Measurements from ENCODE around the gene PODN.

PODN gene

DNA sequence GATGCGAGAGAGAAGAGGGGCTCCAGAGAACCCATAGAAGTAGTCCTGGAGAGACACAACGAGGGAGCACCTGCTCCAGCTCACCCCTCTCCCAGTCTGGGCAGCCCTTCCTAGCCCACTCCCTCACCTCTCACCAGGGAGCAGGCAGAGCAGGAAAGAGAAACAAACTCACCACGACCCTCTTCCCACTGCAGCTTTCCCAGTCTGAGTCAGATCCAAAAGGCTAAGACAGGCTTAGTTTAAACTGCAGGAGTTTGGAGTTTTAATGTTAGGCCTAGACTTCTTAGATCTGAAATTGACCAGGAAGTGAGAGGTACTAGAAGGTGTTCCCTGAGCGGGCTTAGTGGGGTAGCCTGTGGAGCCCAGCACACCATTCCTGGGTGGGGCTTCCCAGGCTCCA lies 50.8 kb downstream of the PODN start:
- no peak for DNase-seq

DNA sequence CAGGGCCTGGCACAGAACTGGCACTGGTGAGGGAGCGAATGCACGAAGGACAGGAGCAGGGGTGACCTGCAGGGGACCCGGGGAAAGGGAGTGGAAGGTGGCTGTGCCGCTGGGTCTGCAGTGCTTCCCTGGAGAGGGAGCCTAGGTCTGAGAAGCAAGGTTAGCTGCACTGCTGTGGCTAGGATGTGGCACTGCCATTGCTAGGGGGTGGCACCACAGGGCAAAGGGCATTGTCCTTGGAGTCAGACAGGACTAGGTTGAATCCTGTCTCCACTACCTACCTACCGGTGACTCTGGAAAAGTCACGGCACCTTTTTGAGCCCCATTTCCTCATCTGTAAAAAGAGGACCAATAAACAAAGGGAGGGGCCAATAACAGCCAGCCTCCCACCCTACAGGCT lies 52.1 kb downstream of the PODN start:
- DNase-seq = no peak

DNA sequence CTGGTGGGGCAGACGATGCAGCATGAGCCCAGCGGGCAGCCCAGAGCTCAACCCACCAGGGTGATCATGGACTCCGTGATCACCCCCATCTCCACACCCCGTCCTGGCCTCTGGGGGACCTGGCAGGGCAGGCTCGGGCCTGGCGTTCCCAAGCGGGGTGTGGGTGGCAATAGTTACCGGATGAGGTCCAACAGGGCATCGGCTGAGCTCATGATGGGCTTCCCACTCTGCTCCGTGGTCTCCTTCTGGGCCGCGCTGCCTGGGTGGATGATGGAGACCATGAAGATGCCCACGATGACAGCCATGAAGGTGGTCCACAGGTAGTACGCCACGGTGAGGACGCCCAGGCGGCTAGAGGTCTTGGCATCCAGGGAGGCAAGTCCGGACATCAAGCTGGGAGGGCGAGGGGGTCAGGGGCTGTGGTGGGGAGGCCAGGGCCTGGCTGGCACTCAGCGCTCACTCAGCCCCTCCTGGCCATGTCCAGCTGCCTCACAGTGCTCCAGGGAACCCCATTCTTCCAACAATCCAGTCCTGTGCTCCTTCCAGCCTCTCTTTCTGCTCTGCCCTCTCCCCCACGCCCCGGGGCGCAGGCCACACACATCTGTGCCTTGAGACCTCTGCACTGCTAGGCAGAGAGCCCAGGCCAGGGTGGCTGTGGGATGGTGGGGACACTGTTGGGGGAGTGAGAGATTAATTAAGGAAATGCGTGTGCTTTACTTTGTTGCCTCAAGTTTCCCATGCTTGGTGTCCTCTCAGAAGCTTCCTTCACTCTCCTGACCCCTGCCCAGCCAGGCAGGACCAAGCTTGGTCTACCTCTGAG lies 52.8 kb downstream of the PODN start:
- DNase-seq = no peak

DNA sequence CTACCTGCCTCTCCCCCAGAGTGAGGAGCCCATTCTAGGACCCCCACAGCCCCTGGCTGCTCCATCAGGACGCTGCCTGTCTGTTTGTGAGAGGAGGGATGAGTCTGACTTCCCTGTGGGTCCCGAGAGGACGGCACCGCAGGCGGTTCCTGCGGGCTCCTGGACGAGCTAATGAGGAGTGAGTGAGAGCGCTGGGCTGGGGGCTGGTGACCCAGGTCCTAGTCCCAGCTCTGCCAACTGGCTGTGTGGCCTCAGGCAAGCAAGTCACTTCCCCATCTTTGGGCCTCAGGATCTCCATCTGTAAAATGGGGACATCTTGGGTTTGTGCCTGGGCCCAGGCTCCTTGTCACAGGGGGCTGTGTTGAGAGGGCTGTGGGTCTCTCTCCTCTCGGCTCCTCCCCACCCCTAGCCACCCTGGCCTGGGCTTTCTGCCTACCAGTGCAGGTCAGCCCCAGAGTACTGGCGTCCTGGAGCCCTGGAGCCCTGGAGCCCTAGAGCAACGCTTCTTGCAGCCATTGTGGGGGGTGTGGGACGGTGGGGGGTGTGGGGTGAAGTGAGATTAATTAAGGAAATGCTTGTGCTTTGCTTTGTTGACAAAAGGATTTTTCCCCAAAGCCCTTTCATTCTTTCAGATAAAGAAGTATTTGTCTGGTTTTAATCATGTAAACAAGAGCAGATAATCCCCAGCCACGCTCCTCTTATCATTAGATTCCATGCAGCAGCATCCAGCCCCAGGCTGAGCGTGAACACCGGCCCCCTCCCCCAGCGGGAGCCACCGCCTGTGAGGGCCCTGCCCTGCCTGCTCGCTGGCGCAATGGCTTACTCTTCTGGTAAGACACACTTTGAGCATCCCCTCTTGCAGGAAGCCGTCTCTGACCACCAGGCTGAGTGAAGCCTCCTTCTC lies 53.6 kb downstream of the PODN start:
- peak in 1 of 51 donors; percentile 3 for DNase-seq

DNA sequence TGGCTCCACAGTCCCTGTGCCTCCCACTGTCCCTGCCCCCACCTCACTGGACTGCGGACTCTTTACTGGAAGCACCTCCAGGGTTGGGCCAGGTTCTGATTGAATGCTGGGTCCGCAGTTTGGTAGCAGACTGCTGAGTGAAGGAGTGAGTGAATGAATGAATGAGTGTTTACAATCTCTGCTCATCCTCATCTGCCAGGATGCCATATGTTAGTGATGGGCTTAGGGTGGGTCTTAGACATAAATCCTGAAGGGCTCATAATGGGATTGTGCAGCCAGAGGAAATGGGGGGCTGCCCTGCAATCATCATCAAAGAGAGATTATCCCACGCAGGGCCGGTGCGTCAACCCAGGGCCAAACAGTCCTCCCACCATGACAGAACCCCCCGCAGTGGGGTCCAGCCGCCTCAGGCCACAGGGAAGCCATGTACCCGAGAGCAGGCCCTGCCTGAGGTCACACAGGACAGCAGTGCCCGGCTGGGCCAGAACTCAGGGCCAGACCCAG lies 54.3 kb downstream of the PODN start:
- no peak for DNase-seq

DNA sequence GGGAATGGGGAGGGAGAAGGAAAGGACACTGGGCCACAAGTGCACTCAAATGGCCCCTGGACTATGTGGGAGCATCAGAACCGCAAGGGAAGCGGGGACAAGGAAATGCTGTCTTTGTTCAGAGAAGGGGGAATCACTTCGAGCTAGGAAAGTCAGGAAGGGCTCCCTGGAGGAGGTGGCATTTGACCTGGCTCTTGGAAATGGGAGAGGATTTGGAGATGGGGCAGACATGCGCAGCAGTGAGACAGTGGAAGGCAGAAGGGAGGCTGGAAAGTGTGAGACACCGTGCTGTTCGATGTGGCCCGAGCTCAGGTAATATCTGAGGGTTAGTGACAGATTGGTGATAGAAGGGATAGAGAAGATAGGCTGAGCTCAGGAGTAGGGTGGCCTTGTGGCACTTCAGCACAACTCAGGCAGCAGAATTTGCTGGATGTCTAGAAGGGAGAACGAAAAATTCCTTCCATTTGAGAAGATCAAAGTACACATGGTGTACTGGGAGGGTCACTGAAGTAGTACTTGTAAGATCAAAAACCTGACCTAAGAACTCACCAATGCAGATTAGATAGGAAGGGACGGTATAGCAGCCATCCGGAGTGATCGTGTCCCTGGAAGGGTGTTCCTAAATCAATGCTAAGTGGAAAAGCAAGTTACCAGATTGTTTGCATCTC lies 55.1 kb downstream of the PODN start:
- DNase-seq = no peak

DNA sequence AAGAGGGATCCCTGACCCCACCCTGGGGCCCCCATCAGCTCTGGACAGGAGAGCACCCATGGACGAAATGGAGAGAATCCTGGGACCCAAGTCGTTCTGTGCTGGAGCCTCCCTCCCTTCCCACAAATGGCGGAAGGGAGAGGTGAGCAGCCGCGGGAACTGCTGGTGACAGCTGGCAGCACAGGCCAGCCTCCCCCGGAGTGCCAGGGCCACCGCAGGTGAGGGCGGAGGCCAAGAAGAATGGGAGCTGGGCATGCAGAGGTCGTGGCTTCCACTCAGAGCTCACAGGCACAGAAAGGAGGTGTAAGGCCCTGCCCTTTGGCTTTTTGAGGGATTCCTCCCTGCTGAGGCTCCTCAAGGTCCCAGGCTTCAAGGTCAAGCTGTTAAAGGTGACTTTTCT lies 55.8 kb downstream of the PODN start:
- no peak for DNase-seq

DNA sequence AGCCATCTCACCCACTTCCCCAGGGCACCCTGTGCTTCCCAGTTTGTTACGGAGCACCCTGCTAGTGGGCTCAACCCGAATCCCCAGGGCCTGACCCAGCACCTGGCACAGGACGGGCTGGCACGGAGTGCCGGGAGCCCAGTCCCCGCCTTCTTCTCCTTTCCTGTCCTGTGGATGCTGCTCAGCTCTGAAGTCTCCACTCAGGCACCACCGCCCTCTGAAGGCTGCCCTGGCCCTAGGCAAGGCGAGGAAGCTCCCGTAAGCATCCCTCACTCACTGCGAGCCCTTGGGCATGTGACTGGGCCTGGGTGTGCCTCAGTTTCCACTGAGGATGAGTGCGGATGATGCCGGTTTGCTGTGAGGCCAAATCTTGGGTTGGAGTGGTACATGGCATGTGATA lies 58.6 kb downstream of the PODN start:
- no peak for DNase-seq

DNA sequence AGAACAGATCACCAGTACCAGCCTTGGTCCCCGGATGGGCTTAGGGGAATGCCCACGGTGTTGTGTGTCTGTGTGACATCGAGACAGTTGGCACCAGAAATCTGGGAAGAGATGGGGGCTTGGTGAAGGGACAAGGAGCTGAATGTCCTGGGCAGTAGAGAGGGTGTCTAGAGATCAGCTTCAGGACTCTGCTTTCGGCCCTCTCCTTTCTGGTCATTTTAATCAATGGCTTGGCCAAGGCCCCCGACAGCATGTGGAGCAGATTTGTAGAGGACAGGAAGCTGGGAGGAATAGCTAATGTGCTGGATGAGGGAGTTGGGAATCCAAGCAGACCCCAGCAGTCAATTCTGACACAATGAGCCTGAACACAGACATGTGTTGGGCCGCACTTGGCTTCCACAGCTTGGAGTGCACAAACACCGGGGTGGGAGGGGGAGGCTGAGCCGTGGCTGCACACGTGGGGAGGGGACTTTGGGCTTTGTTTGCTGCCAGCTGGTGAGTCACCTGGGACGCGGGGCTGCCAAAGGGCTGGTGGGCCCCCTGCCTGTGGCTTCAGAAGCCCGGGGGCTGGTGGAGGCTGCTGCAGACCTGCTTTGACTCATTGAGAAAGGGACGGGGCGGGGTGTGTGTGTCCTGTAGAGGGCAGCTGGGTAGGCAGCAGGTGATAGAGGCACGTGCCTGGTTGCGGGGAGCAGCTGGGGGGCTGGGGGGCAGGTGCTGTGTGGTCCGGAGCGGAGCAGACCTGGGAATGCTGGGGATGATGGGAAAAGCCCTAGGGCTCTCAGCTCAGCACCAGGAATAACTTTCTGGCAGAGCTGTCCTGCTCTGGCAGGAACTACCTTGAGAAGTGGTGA lies 59.5 kb downstream of the PODN start:
- DNase-seq = peak in 5 of 51 donors; percentile 5 to 28 (median 9)

DNA sequence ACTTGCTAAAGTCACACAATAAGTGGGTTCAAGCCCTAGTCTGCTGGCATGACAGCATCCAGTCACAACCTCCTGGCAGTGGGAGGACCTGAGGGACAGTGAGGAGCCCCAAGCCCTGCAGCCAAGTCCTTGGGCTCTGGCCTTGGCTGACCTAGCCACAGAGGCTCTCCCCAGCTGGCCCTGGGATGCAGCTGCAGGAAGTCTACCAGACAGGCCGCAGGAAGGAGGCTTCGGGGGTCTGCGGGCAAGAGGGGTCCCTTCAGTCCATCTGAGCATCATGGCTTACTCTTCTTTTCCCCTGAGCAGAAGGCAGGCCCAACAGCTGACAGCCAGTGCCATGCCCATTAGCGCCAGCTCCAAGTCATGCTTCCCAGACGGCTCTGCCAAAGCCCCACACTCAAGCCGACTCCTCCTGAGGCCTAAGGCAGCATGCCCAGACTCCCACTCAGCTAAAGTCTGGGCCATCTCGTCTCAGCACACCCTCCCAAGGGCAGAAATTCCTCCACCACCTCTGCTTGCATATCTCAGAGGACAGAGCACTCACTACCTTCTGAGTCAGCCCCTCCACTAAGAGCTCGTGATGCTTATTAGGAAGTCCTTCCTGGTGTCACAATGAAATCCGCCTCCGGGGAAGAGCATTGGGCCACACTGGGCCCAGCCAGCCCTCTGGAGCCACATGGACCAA lies 60.3 kb downstream of the PODN start:
- peak in 2 of 51 donors; percentile 4 to 14 for DNase-seq

DNA sequence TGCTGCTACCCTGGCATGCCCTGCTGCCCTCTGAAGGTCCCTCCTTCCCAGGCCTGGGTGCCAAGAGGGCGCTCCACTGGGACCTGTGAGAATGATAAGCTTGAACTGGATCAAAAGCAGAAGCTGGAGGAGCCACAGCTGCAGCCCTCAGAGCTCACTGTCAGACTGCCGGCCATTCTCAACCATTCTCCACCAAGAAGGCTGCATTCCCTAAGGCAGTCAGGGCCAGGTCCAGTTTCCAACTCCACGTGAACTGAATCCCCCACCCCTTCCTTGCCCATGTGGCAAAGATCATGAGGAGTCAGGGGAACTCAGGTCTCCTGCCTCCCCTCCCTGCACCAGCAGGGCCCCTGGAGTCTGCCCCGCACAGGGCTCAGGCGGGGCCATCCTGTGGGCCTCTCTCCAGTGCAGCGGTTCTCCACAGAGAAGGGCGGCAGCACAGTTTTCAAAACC lies 61.0 kb downstream of the PODN start:
- DNase-seq = no peak

DNA sequence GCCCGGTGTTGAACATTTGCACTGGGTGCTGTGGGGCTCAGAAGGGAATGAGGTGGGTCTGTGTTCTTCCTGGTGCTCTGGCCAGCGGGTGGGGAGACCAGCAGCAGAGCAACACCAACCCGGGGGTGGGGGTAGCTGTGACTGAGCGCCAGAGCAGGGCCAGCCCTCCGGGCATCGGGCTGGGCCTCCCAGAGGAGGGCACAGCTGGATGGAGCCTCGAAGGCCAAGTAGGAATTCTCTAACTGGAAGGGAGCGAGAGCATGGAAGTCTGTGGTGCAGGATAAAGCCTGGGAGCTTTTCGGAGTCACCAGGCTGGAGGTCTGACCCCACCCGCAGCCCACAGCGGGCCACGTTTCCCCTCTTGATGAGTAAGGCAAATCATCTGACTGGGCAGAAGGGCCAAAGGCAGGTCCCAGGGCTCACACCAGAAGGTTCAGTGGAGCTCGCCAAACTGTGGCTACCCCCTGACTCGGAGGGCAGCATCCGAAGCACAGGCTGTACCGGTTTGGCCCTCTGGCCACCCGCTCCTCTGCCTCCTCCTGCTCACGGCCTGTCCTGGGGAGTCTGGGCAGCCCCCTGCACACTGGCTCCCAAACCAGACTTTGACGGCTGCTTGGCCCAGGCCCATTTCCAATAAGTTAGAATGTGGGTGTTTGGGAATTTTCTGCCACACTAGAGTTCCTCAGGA lies 61.6 kb downstream of the PODN start:
- DNase-seq = no peak

DNA sequence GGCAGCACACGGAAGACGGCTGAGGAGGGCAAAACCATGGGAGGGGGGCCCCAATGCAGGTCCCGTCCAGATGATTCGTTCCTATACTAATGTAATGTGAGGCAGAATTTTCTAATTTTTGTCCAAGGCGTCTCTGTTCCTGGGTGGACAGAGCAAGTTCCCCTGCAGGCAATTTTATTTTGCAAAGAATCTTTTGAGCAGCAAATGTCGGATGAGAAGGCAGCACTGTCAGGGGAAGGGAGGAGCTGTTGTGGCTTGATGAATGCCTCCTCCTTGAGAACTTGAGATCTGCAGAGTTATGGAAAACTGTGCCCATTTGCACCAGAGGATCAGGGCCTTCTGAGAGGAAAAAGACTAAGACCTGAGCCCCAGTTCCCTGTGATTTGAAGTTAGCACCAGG lies 63.1 kb downstream of the PODN start:
- no peak for DNase-seq

DNA sequence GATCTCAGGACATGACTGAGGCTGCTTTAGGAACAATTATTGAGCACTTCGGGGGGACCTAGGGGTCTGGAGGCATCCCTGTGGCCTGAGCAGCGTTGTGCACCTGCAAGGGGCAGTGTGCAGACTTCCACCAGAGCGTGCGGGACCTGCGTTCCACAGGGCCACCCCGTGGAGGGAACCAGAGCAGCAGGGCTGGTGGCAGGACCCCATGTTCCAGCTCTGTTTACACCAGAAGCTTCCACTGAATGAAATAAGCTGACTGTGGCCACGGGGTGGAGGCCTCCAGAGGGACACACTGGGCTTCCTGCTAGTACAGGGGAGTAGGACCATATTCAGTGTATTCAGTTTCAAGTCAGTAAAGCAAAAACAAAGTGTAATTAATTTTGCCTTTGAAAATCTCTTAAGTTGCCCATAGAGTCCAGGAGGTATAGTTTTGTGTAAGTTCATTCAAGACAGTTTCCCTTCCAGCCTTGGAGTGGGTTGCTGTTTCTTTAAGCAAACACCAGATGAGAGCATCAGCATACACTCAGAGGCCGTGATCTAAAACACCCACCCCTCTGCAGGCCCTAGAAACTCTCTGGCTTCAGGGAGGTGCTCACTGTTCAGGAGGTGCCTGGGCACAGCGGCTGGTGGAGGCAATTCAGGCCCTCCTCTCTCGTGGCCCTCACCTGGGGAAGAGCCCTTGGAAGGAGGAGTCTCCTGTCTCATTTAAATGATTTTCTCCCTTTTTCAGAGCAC lies 63.8 kb downstream of the PODN start:
- DNase-seq = no peak

DNA sequence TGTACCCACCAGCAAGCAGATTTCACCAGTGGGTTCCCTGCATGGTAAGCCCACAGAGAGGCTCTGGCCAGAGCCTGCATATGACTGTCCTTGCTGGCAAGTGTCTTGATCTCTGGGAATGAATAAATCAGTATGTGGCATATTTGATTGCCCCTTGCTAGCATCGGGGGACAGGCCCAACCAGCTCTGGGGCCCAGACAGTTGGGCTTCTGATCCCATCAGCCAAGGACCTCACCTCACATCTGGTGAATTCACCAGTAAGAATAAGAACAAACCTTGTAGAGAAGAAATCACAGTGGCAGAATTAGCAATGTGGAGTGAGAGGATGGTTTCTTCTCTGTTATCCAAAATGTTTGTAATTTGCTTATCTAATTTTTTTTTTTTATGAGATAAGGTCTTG lies 64.5 kb downstream of the PODN start:
- DNase-seq = no peak

DNA sequence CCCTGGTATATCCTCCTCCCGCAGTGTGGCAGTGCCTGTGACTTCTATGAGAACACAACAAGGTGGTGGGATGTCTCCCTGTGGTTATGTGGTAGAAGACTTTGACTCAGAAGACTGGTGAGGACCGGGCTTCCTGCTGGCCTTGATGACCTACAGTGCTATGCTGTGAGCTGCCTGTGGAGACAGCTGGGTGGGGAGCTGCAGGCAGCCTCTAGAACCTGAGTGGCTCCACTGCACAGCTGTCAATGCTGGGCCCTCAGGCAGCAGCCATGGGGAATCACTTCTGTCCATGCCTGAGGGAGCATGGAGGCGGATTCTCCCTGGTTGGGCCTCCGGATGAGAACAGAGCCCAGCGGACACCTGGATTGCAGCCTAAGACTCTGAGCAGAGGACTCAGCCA lies 65.5 kb downstream of the PODN start:
- DNase-seq = no peak

DNA sequence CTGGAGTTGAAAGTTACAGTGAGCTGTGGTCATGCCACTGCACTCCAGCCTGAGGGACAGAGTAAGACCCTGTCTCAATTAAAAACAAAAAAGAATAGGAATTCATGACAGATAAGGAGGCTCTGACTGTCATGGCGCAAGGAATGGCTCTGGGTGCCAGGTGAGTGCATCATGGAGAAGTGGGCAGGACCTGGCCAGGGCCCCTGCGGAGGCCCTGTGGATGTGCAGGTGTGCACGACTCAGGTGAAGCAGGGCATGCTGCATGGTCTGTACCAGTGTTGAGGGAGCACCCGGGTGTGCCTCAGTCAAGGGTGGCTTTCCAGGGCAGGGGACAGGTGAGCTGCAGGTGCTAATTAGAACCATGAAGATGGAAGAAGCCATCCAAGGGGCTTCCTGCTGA lies 66.4 kb downstream of the PODN start:
- DNase-seq = no peak

DNA sequence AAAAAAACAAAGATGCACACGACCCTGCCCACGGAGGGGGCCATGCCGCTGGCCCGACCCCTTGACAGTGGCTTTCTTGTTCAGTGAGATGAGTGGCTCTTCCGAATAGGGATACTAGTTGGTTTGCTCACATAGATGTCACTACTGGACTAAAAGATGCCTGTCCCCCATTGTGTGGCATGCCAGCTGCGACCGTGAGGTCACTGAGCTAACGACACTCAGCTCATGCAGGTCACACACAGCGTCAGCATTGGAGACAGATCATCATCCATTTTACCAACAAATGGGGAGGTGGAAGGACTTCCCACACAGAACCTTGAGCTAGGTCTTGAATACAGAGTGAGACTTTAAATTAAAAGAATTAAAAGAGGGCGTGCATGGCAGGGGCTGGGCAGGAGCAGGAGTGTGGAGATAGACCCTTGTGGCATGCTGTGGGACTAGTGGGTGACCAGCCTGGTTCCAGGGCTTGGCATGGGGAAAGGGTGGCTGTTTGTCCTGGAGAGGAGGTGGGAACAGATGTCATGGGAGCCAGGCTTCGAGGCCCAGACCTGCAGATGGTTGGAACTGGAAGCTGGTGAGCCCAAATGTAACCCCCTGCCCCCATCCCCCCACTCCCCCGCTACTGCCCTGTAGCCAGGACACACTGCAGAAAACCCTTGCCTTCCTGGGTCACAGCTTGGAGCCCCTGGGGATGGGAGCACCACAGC lies 68.0 kb downstream of the PODN start:
- no peak for DNase-seq

DNA sequence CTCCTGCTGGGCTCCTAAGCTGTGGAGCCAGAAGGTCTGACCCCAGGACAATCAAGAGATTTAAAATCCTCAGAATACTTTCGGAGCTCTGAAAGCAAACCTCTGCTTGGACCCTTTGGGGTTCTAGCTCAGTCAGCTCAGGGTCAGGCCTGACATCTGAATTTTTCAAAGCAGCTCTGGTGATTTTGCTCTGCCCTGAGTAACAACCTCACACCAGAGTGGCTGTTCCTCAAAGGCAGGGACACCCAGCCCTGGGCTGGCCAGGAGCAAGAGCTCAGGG lies 68.5 kb downstream of the PODN start:
- DNase-seq = no peak

Measured in hypothalamus (tissue), 51 donors.